Measurements from ENCODE around the gene TMEM143.

DNA sequence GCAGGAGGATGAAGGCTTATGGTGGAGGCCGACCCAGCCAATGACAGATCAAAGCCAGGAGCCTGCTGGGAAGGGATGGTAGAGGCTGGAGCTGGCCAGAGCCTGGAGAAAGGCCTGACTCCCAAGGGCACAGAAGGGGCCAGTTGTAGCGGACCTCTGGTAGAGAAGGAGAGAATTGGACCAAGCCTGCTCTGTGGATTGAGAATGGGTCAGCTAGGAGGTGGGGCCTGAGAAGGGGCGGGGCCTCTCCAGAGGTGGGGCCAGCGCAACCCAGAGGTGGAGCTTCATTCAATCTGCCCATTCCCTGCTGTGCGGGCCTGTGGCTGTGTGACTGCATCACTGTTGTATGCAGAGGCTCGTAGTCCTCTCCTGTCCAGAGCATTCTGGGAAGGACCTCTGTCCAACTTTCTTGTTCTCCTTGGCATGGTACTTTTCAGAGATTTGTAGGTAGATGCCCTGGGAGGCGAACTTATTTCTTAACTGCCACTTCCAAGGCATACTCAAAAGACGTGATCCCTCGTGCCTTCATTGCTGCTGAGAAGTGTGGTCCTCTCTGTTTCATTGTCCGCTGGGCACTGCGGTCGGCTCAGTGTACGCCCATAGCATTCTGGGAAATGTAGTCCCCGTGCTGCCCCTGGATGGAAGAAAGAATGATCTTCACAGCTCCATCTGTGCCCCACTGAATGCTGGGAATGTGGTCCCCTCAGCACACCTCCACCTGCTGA, 36.4 kb upstream of the TMEM143 start:
- TF ChIP-seq, protein P1, sequence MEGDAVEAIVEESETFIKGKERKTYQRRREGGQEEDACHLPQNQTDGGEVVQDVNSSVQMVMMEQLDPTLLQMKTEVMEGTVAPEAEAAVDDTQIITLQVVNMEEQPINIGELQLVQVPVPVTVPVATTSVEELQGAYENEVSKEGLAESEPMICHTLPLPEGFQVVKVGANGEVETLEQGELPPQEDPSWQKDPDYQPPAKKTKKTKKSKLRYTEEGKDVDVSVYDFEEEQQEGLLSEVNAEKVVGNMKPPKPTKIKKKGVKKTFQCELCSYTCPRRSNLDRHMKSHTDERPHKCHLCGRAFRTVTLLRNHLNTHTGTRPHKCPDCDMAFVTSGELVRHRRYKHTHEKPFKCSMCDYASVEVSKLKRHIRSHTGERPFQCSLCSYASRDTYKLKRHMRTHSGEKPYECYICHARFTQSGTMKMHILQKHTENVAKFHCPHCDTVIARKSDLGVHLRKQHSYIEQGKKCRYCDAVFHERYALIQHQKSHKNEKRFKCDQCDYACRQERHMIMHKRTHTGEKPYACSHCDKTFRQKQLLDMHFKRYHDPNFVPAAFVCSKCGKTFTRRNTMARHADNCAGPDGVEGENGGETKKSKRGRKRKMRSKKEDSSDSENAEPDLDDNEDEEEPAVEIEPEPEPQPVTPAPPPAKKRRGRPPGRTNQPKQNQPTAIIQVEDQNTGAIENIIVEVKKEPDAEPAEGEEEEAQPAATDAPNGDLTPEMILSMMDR (IDR thresholded peaks at IDR 0.05), result no peak
- no peak for TF ChIP-seq POLR2A (IDR thresholded peaks at IDR 0.05)

All from esophagus squamous epithelium (tissue), 4 donors.